ENCODE results near the gene NPL. TPM values are rescaled to one million over a fixed set of nuclear protein-coding genes. Genes with fewer than 3 reads are reported as not detected.

Gene NPL
- total and polyA plus RNA-seq, 9 of the 15 experiments (the other 6 are each of a cell fraction or from before 2014, with no cell fraction given), result 9.9 to 22.3 (median 14.2) TPM

- Histone ChIP-seq H3K79me2 (ENCODE audit: control insufficient read depth, insufficient read depth, low read length) (no peaks in the 10 kb centered on the region), H3K9ac (ENCODE audit: insufficient read depth in 1 of 2, low read depth in 2 of 2, low read length in 2 of 2) (no peak overlapping the region), H2AFZ (ENCODE audit: low read depth, low read length) (no peak overlapping the region), H3K4me1 (replicated peaks in 1 of 2; ENCODE audit: control insufficient read depth in 2 of 2, insufficient read depth in 2 of 2, low read length in 2 of 2) (no peaks in the 10 kb centered on the region), H3K9me3 (replicated peaks; ENCODE audit: control insufficient read depth, insufficient read depth, low read depth, low read length) (no peaks in the 10 kb centered on the region), H3K27me3 (ENCODE audit: control insufficient read depth in 2 of 2, insufficient read depth in 2 of 2, low read length in 2 of 2) (peaks cover 0 to 5% of the 10 kb centered on the region in 2 experiments; a peak in 2 of 5 replicates), H4K20me1 (replicated peaks; ENCODE audit: control insufficient read depth, insufficient read depth, low read length) (no peaks in the 10 kb centered on the region), H3K27ac (ENCODE audit: extremely low read depth, low read depth, low read length) (no peak overlapping the region), H3K36me3 (ENCODE audit: control insufficient read depth, insufficient read depth, low read length) (no peaks in the 10 kb centered on the region), H3K4me3 (no peak overlapping the region), H3K9me1 (ENCODE audit: control insufficient read depth, insufficient read depth, low read length) (no peaks in the 10 kb centered on the region), H3K4me2 (ENCODE audit: insufficient read depth, low read length) (no peak overlapping the region)
- FAIRE-seq, result no peak
- in situ Hi-C loops (cut with MboI) (no loop called here), intact Hi-C loops (cut with micrococcal nuclease) (no loop called here)
- ATAC-seq, result no peak
- POLR2A ChIA-PET, result interaction anchor here (0.6 kb wide), 1 partner anchor 9 kb away, joined by 3 read pairs; no protein-coding TSS in a partner anchor
- CTCF ChIA-PET (ENCODE audit: low intra/inter-chr PET ratio), result no interaction called here
- 5% methylated on average over 1 of the region's 1 CpG for WGBS (ENCODE audit: insufficient coverage, low coverage, missing lambda C conversion rate)
- DNase-seq (ENCODE audit: extremely low read depth in 1 of 4, low spot score in 3 of 4), result no peak
- BruUV-seq (replicated peaks), result no TSS peak
- TF ChIP-seq CEBPB (tag; IDR thresholded peaks at IDR 0.05), result peak; percentile 79
- TF ChIP-seq CEBPG (CRISPR knock-in tag; IDR thresholded peaks at IDR 0.05), result no peak
- peak; percentile 33 to 71; a peak in 3 of 4 replicates for TF ChIP-seq CEBPG (tag; conservative IDR thresholded peaks at IDR 0.05 in 1 of 2, IDR thresholded peaks at IDR 0.05 in 1 of 2)
- TF ChIP-seq MCM2 (IDR thresholded peaks at IDR 0.05; ENCODE audit: low read depth), result no peak
- TF ChIP-seq MECOM (CRISPR knock-in tag; IDR thresholded peaks at IDR 0.05), result no peak
- no peak for TF ChIP-seq ZNF740 (CRISPR knock-in tag; IDR thresholded peaks at IDR 0.05)
- no peak for TF ChIP-seq ZNF740 (tag; IDR thresholded peaks at IDR 0.05)
Measured at GRCh38 chr1:182742780-182743179, 46.8 kb upstream of the NPL start.

Data from K562 (cell line).